Measurements from ENCODE around the gene AWAT1.

DNA sequence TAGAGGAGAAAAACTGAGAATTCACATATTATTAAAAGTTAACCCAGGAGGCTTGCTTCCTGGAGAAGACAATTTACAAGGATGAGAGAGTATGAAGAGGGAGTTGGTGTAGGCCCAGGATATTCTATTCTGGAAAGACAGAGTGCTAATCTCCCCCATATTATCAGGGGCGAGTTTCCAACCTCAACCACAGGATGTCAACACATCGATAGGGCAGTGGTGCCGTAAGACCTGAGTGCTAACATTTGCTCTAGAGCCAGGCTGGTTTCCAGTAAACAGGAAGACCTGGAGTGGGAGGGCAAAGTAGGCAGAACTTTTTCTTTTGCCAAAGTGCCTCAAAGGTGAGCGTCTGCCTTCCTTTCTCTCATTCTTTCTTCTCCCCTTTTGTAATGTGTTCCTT, 2.8 kb upstream of the AWAT1 start:
- no peak for TF ChIP-seq EZH2 (IDR thresholded peaks at IDR 0.05; ENCODE audit: borderline replicate concordance, insufficient read depth, low read length, poor library complexity, severe bottlenecking)
- TF ChIP-seq, protein P1, sequence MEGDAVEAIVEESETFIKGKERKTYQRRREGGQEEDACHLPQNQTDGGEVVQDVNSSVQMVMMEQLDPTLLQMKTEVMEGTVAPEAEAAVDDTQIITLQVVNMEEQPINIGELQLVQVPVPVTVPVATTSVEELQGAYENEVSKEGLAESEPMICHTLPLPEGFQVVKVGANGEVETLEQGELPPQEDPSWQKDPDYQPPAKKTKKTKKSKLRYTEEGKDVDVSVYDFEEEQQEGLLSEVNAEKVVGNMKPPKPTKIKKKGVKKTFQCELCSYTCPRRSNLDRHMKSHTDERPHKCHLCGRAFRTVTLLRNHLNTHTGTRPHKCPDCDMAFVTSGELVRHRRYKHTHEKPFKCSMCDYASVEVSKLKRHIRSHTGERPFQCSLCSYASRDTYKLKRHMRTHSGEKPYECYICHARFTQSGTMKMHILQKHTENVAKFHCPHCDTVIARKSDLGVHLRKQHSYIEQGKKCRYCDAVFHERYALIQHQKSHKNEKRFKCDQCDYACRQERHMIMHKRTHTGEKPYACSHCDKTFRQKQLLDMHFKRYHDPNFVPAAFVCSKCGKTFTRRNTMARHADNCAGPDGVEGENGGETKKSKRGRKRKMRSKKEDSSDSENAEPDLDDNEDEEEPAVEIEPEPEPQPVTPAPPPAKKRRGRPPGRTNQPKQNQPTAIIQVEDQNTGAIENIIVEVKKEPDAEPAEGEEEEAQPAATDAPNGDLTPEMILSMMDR (IDR thresholded peaks at IDR 0.05; ENCODE audit: poor library complexity, severe bottlenecking): no peak

Measured in neural cell (in vitro differentiated cells).